ENCODE measurements around the gene BOLL.
"Not testable (repeated sequence)": the region's sequence is repeated elsewhere in the genome, so short reads cannot be mapped to it uniquely, and the experiment has no call there.

The BOLL gene

GRCh38 chr2:197784956-197785941 lies at the start of gene BOLL:
Gene BOLL (minus strand): TSS chr2:197785319. CDS start chr2:197781850, 3,469 bp downstream.
- peak within 1 kb of the TSS; percentile 46; the same call in 1 of the 2 replicates for H3K4me3 ChIP-seq (ENCODE audit: low read length)

GRCh38 chr2:197834771-197835170 lies 49.7 kb upstream of the BOLL start:
- H3K4me3 ChIP-seq (ENCODE audit: low read length): not testable (repeated sequence)

More at GRCh38 chr2:197784956-197785941, at the start of gene BOLL:
- no peak for TF ChIP-seq ZNF274 (IDR thresholded peaks at IDR 0.05; ENCODE audit: low read depth, low read length)

- H3K4me3 ChIP-seq (ENCODE audit: low read length): no peak overlapping the region
- no peak for TF ChIP-seq ZNF274 (IDR thresholded peaks at IDR 0.05; ENCODE audit: low read depth, low read length)
These were observed 43.5 kb upstream of the BOLL start for GRCh38 chr2:197828464-197829135.

- no peak for TF ChIP-seq ZNF274 (IDR thresholded peaks at IDR 0.05; ENCODE audit: low read depth, low read length)
- H3K4me3 ChIP-seq (ENCODE audit: low read length): no peak overlapping the region
These were observed 42.5 kb upstream of the BOLL start for GRCh38 chr2:197827618-197828017.

- no peak overlapping the region for H3K4me3 ChIP-seq (ENCODE audit: low read length)
- no peak for TF ChIP-seq ZNF274 (IDR thresholded peaks at IDR 0.05; ENCODE audit: low read depth, low read length)
These were observed 37.2 kb upstream of the BOLL start for GRCh38 chr2:197822333-197822732.

GRCh38 chr2:197821550-197822289 lies 36.6 kb upstream of the BOLL start:
- H3K4me3 ChIP-seq (ENCODE audit: low read length): no peak overlapping the region
- no peak for TF ChIP-seq ZNF274 (IDR thresholded peaks at IDR 0.05; ENCODE audit: low read depth, low read length)

- H3K4me3 ChIP-seq (ENCODE audit: low read length): no peak overlapping the region
- no peak for TF ChIP-seq ZNF274 (IDR thresholded peaks at IDR 0.05; ENCODE audit: low read depth, low read length)
These were observed 29.4 kb upstream of the BOLL start for GRCh38 chr2:197814526-197814925.

GRCh38 chr2:197813093-197813787 lies 28.1 kb upstream of the BOLL start:
- TF ChIP-seq ZNF274 (IDR thresholded peaks at IDR 0.05; ENCODE audit: low read depth, low read length): no peak
- no peak overlapping the region for H3K4me3 ChIP-seq (ENCODE audit: low read length)

GRCh38 chr2:197810491-197810890 lies 25.4 kb upstream of the BOLL start:
- no peak overlapping the region for H3K4me3 ChIP-seq (ENCODE audit: low read length)
- TF ChIP-seq ZNF274 (IDR thresholded peaks at IDR 0.05; ENCODE audit: low read depth, low read length): no peak

- no peak for TF ChIP-seq ZNF274 (IDR thresholded peaks at IDR 0.05; ENCODE audit: low read depth, low read length)
- no peak overlapping the region for H3K4me3 ChIP-seq (ENCODE audit: low read length)
These were observed 24.9 kb upstream of the BOLL start for GRCh38 chr2:197810016-197810415.

GRCh38 chr2:197809064-197809463 lies 23.9 kb upstream of the BOLL start:
- H3K4me3 ChIP-seq (ENCODE audit: low read length): no peak overlapping the region
- no peak for TF ChIP-seq ZNF274 (IDR thresholded peaks at IDR 0.05; ENCODE audit: low read depth, low read length)

- H3K4me3 ChIP-seq (ENCODE audit: low read length): no peak overlapping the region
- no peak for TF ChIP-seq ZNF274 (IDR thresholded peaks at IDR 0.05; ENCODE audit: low read depth, low read length)
These were observed 20.9 kb upstream of the BOLL start for GRCh38 chr2:197805715-197806633.
